Measurements from ENCODE around the gene ERMAP.
"Not testable (repeated sequence)": the region's sequence is repeated elsewhere in the genome, so short reads cannot be mapped to it uniquely, and the experiment has no call there.

Gene ERMAP

GRCh38 chr1:42861014-42861399, 44.1 kb downstream of the ERMAP start:
- ATAC-seq = no peak
- TF ChIP-seq GLIS3 (CRISPR knock-in tag; IDR thresholded peaks at IDR 0.05) (no peak), SNAI2 (CRISPR knock-in tag; IDR thresholded peaks at IDR 0.05) (no peak), TCF4 (CRISPR knock-in tag; IDR thresholded peaks at IDR 0.05; ENCODE audit: borderline replicate concordance) (no peak), PATZ1 (CRISPR knock-in tag; IDR thresholded peaks at IDR 0.05; ENCODE audit: borderline replicate concordance) (no peak), ZC3H10 (CRISPR knock-in tag; IDR thresholded peaks at IDR 0.05) (no peak), TOX (CRISPR knock-in tag; IDR thresholded peaks at IDR 0.05; ENCODE audit: borderline replicate concordance) (no peak), OSR1 (CRISPR knock-in tag; IDR thresholded peaks at IDR 0.05) (no peak)

- no peak for ATAC-seq
- TF ChIP-seq BACH2 (CRISPR knock-in tag; IDR thresholded peaks at IDR 0.05; ENCODE audit: borderline replicate concordance) (no peak), PPARA (CRISPR knock-in tag; IDR thresholded peaks at IDR 0.05; ENCODE audit: borderline replicate concordance) (no peak), TSHZ2 (CRISPR knock-in tag; IDR thresholded peaks at IDR 0.05) (no peak), ESRRG (CRISPR knock-in tag; IDR thresholded peaks at IDR 0.05) (no peak), ZNF565 (CRISPR knock-in tag; conservative IDR thresholded peaks at IDR 0.05; ENCODE audit: low read depth) (no peak), TCF4 (CRISPR knock-in tag; IDR thresholded peaks at IDR 0.05; ENCODE audit: borderline replicate concordance) (no peak), ZFP30 (CRISPR knock-in tag; IDR thresholded peaks at IDR 0.05) (no peak), CSDC2 (CRISPR knock-in tag; IDR thresholded peaks at IDR 0.05) (no peak), ZFP3 (CRISPR knock-in tag; IDR thresholded peaks at IDR 0.05) (no peak), ARNTL (CRISPR knock-in tag; IDR thresholded peaks at IDR 0.05; ENCODE audit: borderline replicate concordance, low read depth) (no peak), GLIS3 (CRISPR knock-in tag; IDR thresholded peaks at IDR 0.05) (no peak), OSR1 (CRISPR knock-in tag; IDR thresholded peaks at IDR 0.05) (no peak), PATZ1 (CRISPR knock-in tag; IDR thresholded peaks at IDR 0.05; ENCODE audit: borderline replicate concordance) (no peak), RARB (CRISPR knock-in tag; IDR thresholded peaks at IDR 0.05) (no peak), TOX (CRISPR knock-in tag; IDR thresholded peaks at IDR 0.05; ENCODE audit: borderline replicate concordance) (no peak)
Measured at GRCh38 chr1:42866549-42866948, 49.6 kb downstream of the ERMAP start.

- ATAC-seq = not testable (repeated sequence)
Measured at GRCh38 chr1:42868466-42868865, 51.5 kb downstream of the ERMAP start.

GRCh38 chr1:42869254-42869653, 52.3 kb downstream of the ERMAP start:
- not testable (repeated sequence) for ATAC-seq

GRCh38 chr1:42869751-42870150, 52.8 kb downstream of the ERMAP start:
- not testable (repeated sequence) for ATAC-seq

GRCh38 chr1:42873108-42873507, 56.2 kb downstream of the ERMAP start:
- ATAC-seq = not testable (repeated sequence)

- TF ChIP-seq CREB5 (CRISPR knock-in tag; IDR thresholded peaks at IDR 0.05; ENCODE audit: low read depth) = no peak
- no peak for TF ChIP-seq PATZ1 (CRISPR knock-in tag; IDR thresholded peaks at IDR 0.05; ENCODE audit: borderline replicate concordance)
- no peak for TF ChIP-seq BACH2 (CRISPR knock-in tag; IDR thresholded peaks at IDR 0.05; ENCODE audit: borderline replicate concordance)
- ATAC-seq = no peak
Measured at GRCh38 chr1:42873670-42874069, 56.7 kb downstream of the ERMAP start.
